ENCODE data around the gene ALG5. TPM values are rescaled to one million over a fixed set of nuclear protein-coding genes. Genes with fewer than 3 reads are reported as not detected.

ALG5 gene
- total RNA-seq, 6 donors from 2014 or later: 7.2 to 45.9 (median 30.0) TPM

DNA sequence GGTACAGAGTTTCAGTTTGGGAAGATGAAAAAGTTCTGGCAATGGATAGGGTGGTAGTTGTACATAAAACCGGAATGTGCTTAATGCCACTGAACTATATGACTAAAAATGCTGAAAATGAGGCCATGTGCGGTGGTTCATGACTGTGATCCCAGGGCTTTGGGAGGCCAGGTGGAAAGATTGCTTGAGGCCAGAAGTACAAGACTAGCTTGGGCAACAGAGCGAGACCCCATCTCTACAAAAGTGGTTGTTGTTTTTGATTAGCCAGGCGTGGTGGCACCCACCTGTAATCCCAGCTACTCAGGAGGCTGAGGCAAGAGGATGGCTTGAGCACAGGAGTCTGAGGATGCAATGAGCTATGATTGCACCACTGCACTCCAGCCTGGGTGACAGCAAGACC lies 91.9 kb downstream of the ALG5 start:
- no peak for ATAC-seq (ENCODE audit: low FRiP score in 2 of 2)
- H3K27ac ChIP-seq: no peak overlapping the region
- no peak overlapping the region for H3K4me3 ChIP-seq
- H3K27me3 ChIP-seq: no peaks in the 10 kb centered on the region
- no peak for DNase-seq
- no peaks in the 10 kb centered on the region for H3K36me3 ChIP-seq
- no peak for TF ChIP-seq POLR2A (IDR thresholded peaks at IDR 0.05)
- TF ChIP-seq CTCF (IDR thresholded peaks at IDR 0.05): no peak
- TF ChIP-seq POLR2AphosphoS5 (IDR thresholded peaks at IDR 0.05): no peak
- H3K9me3 ChIP-seq: no peaks in the 10 kb centered on the region
- 92 to 94% methylated on average over 4 of the region's 4 CpGs for WGBS, 2 donors
- no peaks in the 10 kb centered on the region for H3K4me1 ChIP-seq

GRCh38 chr13:36905944-36906343 lies 93.2 kb downstream of the ALG5 start:
- WGBS, 2 donors: 91 to 92% methylated on average over 5 of the region's 5 CpGs
- H3K27ac ChIP-seq: no peak overlapping the region
- no peaks in the 10 kb centered on the region for H3K9me3 ChIP-seq
- ATAC-seq (ENCODE audit: low FRiP score in 2 of 2) (no peak), DNase-seq (no peak)
- TF ChIP-seq EP300 (IDR thresholded peaks at IDR 0.05) (no peak), POLR2AphosphoS5 (IDR thresholded peaks at IDR 0.05) (no peak), POLR2A (IDR thresholded peaks at IDR 0.05) (no peak), CTCF (IDR thresholded peaks at IDR 0.05) (no peak)
- H3K4me3 ChIP-seq: no peak overlapping the region
- no peaks in the 10 kb centered on the region for H3K4me1 ChIP-seq
- no peaks in the 10 kb centered on the region for H3K36me3 ChIP-seq
- no peaks in the 10 kb centered on the region for H3K27me3 ChIP-seq

- no peak for TF ChIP-seq POLR2A (IDR thresholded peaks at IDR 0.05)
- TF ChIP-seq CTCF (IDR thresholded peaks at IDR 0.05): no peak
- no peak for TF ChIP-seq EP300 (IDR thresholded peaks at IDR 0.05)
- TF ChIP-seq POLR2AphosphoS5 (IDR thresholded peaks at IDR 0.05): no peak
- H3K27me3 ChIP-seq: no peaks in the 10 kb centered on the region
- H3K27ac ChIP-seq: no peak overlapping the region
- no peaks in the 10 kb centered on the region for H3K4me1 ChIP-seq
- no peak for DNase-seq
- ATAC-seq (ENCODE audit: low FRiP score in 2 of 2): no peak
- H3K9me3 ChIP-seq: peaks cover 0 to 7% (median 0%) of the 10 kb centered on the region in 4 donors
- H3K36me3 ChIP-seq: no peaks in the 10 kb centered on the region
- no peak overlapping the region for H3K4me3 ChIP-seq
- 86 to 92% methylated on average over 4 to 8 of the region's 8 CpGs for WGBS, 2 donors
Measured at GRCh38 chr13:36903925-36904595, 95.1 kb downstream of the ALG5 start.

Other genes with a start within 250 kb of the ALG5 start
- 10 to 100 TPM in 1 of 6 donors, 1 to 10 TPM in 5; 4.3 to 12.0 (median 6.7) TPM for gene RFXAP, start 180.1 kb downstream of the ALG5 start, total RNA-seq
- gene SMAD9, start 79.1 kb downstream of the ALG5 start, total RNA-seq: 10 to 100 TPM in 4 of 6 donors, 1 to 10 TPM in 2; 8.4 to 15.9 (median 11.5) TPM
- 10 to 100 TPM; 21.4 to 44.0 (median 27.2) TPM for gene EXOSC8, start 1.4 kb upstream of the ALG5 start, total RNA-seq
- 10 to 100 TPM; 31.7 to 82.7 (median 44.0) TPM for gene SUPT20H, start 60.3 kb upstream of the ALG5 start, total RNA-seq
- gene CSNK1A1L, start 106.3 kb upstream of the ALG5 start, total RNA-seq: not detected